Hair follicle dermal papilla cell (primary cell): ENCODE data around the gene GPR150. TPM values are rescaled to one million over a fixed set of nuclear protein-coding genes. Genes with fewer than 3 reads are reported as not detected.

Experiments
- total RNA-seq: library from RNA; depleted of rRNA; stranded (reverse); fragments of >200 nt; gene quantifications from 2 replicates; pipeline ENCODE4 v1.2.3, GENCODE V29; 2012

The GPR150 gene
- under 0.01 and 0.12 TPM in 2 replicates for total RNA-seq

GRCh38 chr5:95620030-95620869 lies at the start of gene GPR150:
TSS of gene GPR150 (plus strand) at chr5:95620087. CDS start at chr5:95620276, 189 bp downstream.

GRCh38 chr5:95646569-95647431 lies 26.9 kb downstream of the GPR150 start, which contains the start of gene RFESD:
TSS of gene RFESD (plus strand) at chr5:95646777. CDS start at chr5:95652272, 5,495 bp downstream.

Other genes starting within 250 kb of the GPR150 start
- gene FAM81B, start 228.7 kb upstream of the GPR150 start, total RNA-seq = not detected in 2 replicates
- gene SKIC3, start 65.1 kb upstream of the GPR150 start, total RNA-seq = 131 and 169 TPM in 2 replicates
- gene ARSK, start 65.0 kb upstream of the GPR150 start, total RNA-seq = 12.5 and 13.3 TPM in 2 replicates
- 1.5 and 1.7 TPM in 2 replicates for gene RFESD, start 26.7 kb downstream of the GPR150 start, total RNA-seq
- 0.16 and 0.61 TPM in 2 replicates for gene SPATA9, start 62.9 kb downstream of the GPR150 start, total RNA-seq
- gene RHOBTB3, start 111.2 kb downstream of the GPR150 start, total RNA-seq = 309 and 354 TPM in 2 replicates
- gene GLRX, start 202.6 kb downstream of the GPR150 start, total RNA-seq = 22.6 and 33.2 TPM in 2 replicates